Body of pancreas (tissue), 4 donors: ENCODE results near the gene DHRS7B. TPM values are rescaled to one million over a fixed set of nuclear protein-coding genes. Genes with fewer than 3 reads are reported as not detected.

Source experiments
- ATAC-seq: fragments of 150-250 bp; one replicate; pipeline ENCODE4 v1.9.1; 2016
- DNase-seq, 4 donors: peaks; one replicate each; pipeline ENCODE4 v3.0.0-alpha.2; 2019
- H3K27ac ChIP-seq, 4 donors: fragments of 200-600 bp; sonication (generic); 1 replicate in 3 of 4; 2 replicates in 1 of 4; pipeline versions ENCODE4 v1.5.1 to v1.6.1; 2016 to 2019; ENCODE audit warnings: mild to moderate bottlenecking in 1 of 4, mixed read lengths in 1 of 4, moderate library complexity in 1 of 4
- H3K27me3 ChIP-seq, 2 donors: fragments of 200-600 bp; sonication (generic); one replicate each; pipeline ENCODE4 v1.6.0; 2016; ENCODE audit warnings: mild to moderate bottlenecking in 1 of 2
- H3K36me3 ChIP-seq, 2 donors: fragments of 200-600 bp; sonication (generic); replicated peaks in 1 of 2; 2 replicates each; pipeline ENCODE4 v1.5.1; 2016; ENCODE audit warnings: low read depth in 2 of 2; ENCODE audit not compliant: insufficient read depth in 1 of 2
- H3K4me1 ChIP-seq: fragments of 200-600 bp; sonication (generic); one replicate; pipeline ENCODE4 v1.6.0; 2016
- H3K4me3 ChIP-seq, 2 donors: fragments of 200-600 bp; sonication (generic); 1 replicate in 1 of 2; 2 replicates in 1 of 2; pipeline ENCODE4 v1.5.1; 2016 to 2019
- H3K9me3 ChIP-seq, 3 donors: fragments of 200-600 bp; sonication (generic); 1 replicate in 2 of 3; 2 replicates in 1 of 3; pipeline ENCODE4 v1.5.1; 2016
- POLR2A ChIP-seq, 3 donors: fragments of 450-650 bp; IDR thresholded peaks; one replicate each; pipeline ENCODE4 v1.6.1; 2016; ENCODE audit warnings: antibody characterized with exemption in 3 of 3, mild to moderate bottlenecking in 2 of 3
- WGBS, 2 donors: methylation state at CpG; one replicate each; pipeline ENCODE4 v1.1.5; 2017; 5-methylcytosine and 5-hydroxymethylcytosine counted together
- intact Hi-C: fragments of 100-400 bp; cut with DNase I; formaldehyde crosslinking; loops from one replicate; pipeline ENCODE4 v1.15.1; 2023
- total RNA-seq, 2 donors: library from RNA; depleted of rRNA; stranded (reverse); fragments of >200 nt; gene quantifications; one replicate each; pipeline ENCODE4 v1.1.0, GENCODE V29; 2016
- TF ChIP-seq, protein P1 (sequence below), 7 experiments: fragments of 450-650 bp in 4 of 7; fragments of 200-600 bp in 3 of 7; sonication (generic) in 3 of 7; IDR thresholded peaks; one replicate each; pipeline ENCODE4 v1.5.1; 2016 to 2019; ENCODE audit warnings: antibody characterized with exemption in 7 of 7

Gene DHRS7B
- total RNA-seq, 2 donors from 2014 or later, result 14.0 to 14.5 TPM

DNA sequence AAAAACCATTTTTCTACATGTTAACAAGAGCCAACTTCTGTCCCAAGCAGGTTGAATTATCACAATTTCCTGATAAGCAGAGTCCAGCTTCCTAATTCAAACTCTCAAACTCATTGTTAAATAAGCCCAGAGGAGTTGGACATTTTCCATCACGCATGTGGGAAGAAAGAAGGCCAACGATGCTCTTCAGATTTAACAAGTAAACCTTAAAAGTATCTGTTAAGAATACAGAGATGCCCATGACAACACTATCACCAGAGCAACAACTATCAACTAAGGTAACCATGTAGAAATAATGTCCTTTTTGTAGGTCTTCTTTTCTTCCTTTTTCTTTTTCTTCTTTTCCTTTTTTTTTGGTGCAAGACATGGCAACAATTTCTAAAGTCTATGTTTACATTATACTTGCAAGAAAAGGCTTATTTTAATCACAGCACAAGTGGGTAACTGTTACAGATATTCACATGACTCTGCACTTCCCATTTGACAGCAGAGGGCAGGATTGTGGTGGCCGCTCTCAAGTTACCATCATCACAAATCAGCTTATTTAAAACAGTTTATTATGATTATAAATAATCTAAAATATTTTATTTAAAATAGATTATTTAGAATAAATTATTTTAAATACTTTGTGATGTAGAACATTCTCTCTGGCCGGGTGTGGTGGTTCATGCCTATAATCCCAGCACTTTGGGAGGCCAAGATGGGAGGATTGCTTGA lies 35.7 kb upstream of the DHRS7B start:
- H3K36me3 ChIP-seq, result no peaks in the 10 kb centered on the region
- H3K4me1 ChIP-seq, result no peaks in the 10 kb centered on the region
- no peak for TF ChIP-seq POLR2A (IDR thresholded peaks at IDR 0.05)
- TF ChIP-seq, protein P1, sequence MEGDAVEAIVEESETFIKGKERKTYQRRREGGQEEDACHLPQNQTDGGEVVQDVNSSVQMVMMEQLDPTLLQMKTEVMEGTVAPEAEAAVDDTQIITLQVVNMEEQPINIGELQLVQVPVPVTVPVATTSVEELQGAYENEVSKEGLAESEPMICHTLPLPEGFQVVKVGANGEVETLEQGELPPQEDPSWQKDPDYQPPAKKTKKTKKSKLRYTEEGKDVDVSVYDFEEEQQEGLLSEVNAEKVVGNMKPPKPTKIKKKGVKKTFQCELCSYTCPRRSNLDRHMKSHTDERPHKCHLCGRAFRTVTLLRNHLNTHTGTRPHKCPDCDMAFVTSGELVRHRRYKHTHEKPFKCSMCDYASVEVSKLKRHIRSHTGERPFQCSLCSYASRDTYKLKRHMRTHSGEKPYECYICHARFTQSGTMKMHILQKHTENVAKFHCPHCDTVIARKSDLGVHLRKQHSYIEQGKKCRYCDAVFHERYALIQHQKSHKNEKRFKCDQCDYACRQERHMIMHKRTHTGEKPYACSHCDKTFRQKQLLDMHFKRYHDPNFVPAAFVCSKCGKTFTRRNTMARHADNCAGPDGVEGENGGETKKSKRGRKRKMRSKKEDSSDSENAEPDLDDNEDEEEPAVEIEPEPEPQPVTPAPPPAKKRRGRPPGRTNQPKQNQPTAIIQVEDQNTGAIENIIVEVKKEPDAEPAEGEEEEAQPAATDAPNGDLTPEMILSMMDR (IDR thresholded peaks at IDR 0.05), result no peak
- no peak for ATAC-seq
- no peaks in the 10 kb centered on the region for H3K27me3 ChIP-seq
- H3K9me3 ChIP-seq, result no peaks in the 10 kb centered on the region
- no peak overlapping the region for H3K4me3 ChIP-seq
- intact Hi-C loops, result no loop called here
- no peak overlapping the region for H3K27ac ChIP-seq
- WGBS, 2 donors, result 56 to 63% methylated on average over 4 of the region's 4 CpGs
- no peak for DNase-seq

DNA sequence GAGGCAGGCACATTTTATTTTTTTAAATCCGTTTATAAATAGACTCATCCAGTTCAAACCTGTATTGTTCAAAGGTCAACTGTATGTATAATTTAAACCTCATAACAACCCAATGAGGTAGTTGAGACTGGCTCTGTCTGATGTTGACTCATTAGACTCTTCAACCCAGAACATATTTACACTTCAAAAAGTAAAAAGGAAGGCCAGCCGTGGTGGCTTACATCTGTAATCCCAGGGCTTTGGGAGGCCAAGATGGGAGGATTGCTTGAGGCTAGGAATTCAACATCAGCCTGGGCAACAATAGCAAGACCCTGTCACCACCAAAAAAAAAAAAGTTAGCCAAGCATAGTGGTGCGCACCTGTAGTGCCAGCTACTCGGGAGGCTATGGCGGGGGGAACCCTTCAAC lies 32.5 kb upstream of the DHRS7B start:
- Histone ChIP-seq H3K27ac (no peak overlapping the region), H3K4me3 (no peak overlapping the region), H3K36me3 (no peaks in the 10 kb centered on the region), H3K9me3 (no peaks in the 10 kb centered on the region), H3K4me1 (peaks cover 8% of the 10 kb centered on the region), H3K27me3 (no peaks in the 10 kb centered on the region)
- ATAC-seq, result no peak
- intact Hi-C loops, result no loop called here
- DNase-seq, result no peak
- TF ChIP-seq, protein P1 (IDR thresholded peaks at IDR 0.05), result no peak
- TF ChIP-seq POLR2A (IDR thresholded peaks at IDR 0.05), result no peak
- WGBS, 2 donors, result 80 to 81% methylated on average over 5 of the region's 5 CpGs

DNA sequence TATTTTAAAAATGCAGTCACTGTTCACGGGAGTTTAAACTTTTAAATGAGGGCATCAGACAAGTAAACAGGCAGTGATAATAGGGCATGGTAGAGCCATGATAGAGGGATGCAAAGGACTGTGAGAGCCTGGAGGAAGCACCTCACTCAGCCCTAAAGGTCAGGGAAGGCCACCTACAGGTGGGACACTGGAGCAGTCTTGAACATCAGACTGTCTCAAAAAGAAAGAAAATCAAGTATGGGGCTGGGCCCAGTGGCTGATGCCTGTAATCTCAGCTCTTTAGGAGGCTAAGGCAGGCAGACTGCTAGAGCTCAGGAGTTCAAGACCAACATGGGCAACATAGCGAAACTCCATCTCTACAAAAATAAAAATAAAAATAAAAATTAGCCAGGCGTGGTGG lies 31.0 kb upstream of the DHRS7B start:
- Histone ChIP-seq H3K27me3 (no peaks in the 10 kb centered on the region), H3K36me3 (no peaks in the 10 kb centered on the region), H3K4me3 (no peak overlapping the region), H3K9me3 (no peaks in the 10 kb centered on the region), H3K4me1 (peaks cover 12% of the 10 kb centered on the region), H3K27ac (no peak overlapping the region)
- TF ChIP-seq, protein P1 (IDR thresholded peaks at IDR 0.05), result no peak
- TF ChIP-seq POLR2A (IDR thresholded peaks at IDR 0.05), result no peak
- intact Hi-C loops, result no loop called here
- ATAC-seq (no peak), DNase-seq (no peak)
- 66 to 80% methylated on average over 3 of the region's 3 CpGs for WGBS, 2 donors

DNA sequence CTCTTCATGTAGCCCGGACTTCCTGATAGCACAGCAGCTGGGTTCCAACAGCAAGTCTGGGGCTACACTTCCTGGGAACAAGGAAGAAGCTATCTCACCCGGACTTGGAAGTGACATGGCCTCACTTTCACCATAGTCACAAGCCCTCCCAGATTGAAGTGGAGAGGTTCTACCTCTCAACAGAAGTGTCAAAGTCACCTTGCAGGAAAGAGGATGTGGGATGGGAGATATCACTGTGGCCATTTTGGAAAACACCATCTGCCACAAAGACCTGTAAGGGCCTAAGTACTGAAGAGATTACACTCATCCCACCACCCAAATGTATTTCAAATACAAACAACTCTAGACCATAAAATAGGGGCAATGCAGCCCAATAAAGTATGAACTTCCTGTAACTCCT lies 29.9 kb upstream of the DHRS7B start:
- Histone ChIP-seq H3K4me1 (peaks cover 12% of the 10 kb centered on the region), H3K27me3 (no peaks in the 10 kb centered on the region), H3K4me3 (no peak overlapping the region), H3K36me3 (no peaks in the 10 kb centered on the region), H3K9me3 (no peaks in the 10 kb centered on the region), H3K27ac (no peak overlapping the region)
- TF ChIP-seq, protein P1 (IDR thresholded peaks at IDR 0.05), result no peak
- no peak for TF ChIP-seq POLR2A (IDR thresholded peaks at IDR 0.05)
- ATAC-seq (no peak), DNase-seq (no peak)
- WGBS, 2 donors, result 54 to 80% methylated on average over 2 of the region's 2 CpGs
- intact Hi-C loops, result no loop called here
